Measurements from ENCODE around the gene SNPH. TPM values are rescaled to one million over a fixed set of nuclear protein-coding genes. Genes with fewer than 3 reads are reported as not detected.

Gene SNPH
- total and polyA plus RNA-seq, 2 of the 8 experiments (the other 6 are each of a cell fraction or from before 2014, with no cell fraction given): 0.98 to 4.9 TPM

- Histone ChIP-seq H3K4me1 (replicated peaks in 1 of 4; ENCODE audit: control insufficient read depth in 3 of 4, insufficient read depth in 4 of 4, low read length in 3 of 4) (peaks cover 0 to 2% (median 0%) of the 10 kb centered on the region in 4 experiments; a peak in 4 of 7 replicates), H2BK20ac (ENCODE audit: low read length) (no peak overlapping the region), H2BK12ac (ENCODE audit: low read depth, low read length) (peak overlapping the region; percentile 50; the same call in 1 of the 2 replicates), H3K23ac (ENCODE audit: insufficient read length) (no peak overlapping the region), H2BK120ac (replicated peaks; ENCODE audit: low read depth, low read length) (no peak overlapping the region), H3K14ac (ENCODE audit: insufficient read length) (no peak overlapping the region), H2BK15ac (ENCODE audit: low read length) (no peak overlapping the region), H4K8ac (ENCODE audit: extremely low read depth, insufficient read depth, low read length) (no peak overlapping the region), H3K4ac (replicated peaks; ENCODE audit: insufficient read length, low read depth, low read length) (no peak overlapping the region), H3K4me2 (ENCODE audit: insufficient read depth in 1 of 2, low read depth in 2 of 2, low read length in 2 of 2) (no peak overlapping the region), H3K9ac (replicated peaks in 1 of 4; ENCODE audit: extremely low read depth in 1 of 4, low read depth in 3 of 4, low read length in 3 of 4) (no peak overlapping the region), H2BK5ac (ENCODE audit: low read depth, low read length) (no peak overlapping the region), H3K27ac (ENCODE audit: low read depth, low read length) (no peak overlapping the region), H3K4me3 (ENCODE audit: extremely low read depth in 1 of 4, insufficient read depth in 2 of 4, low read depth in 3 of 4, low read length in 4 of 4) (no peak overlapping the region), H3K56ac (replicated peaks; ENCODE audit: insufficient read length, low read depth, low read length) (no peak overlapping the region), H4K5ac (ENCODE audit: insufficient read length, low read depth, low read length) (no peak overlapping the region), H3K9me3 (ENCODE audit: insufficient read depth in 2 of 2, low read depth in 1 of 2, low read length in 1 of 2) (no peaks in the 10 kb centered on the region), H3K79me2 (ENCODE audit: control insufficient read depth in 1 of 2, insufficient read depth in 2 of 2, low read length in 2 of 2) (no peaks in the 10 kb centered on the region), H3K23me2 (ENCODE audit: low read depth, low read length) (peaks cover 3% of the 10 kb centered on the region; the same call in 1 of the 2 replicates), H2AK5ac (ENCODE audit: low read depth, low read length) (no peak overlapping the region), H4K20me1 (replicated peaks in 1 of 2; ENCODE audit: control insufficient read depth in 1 of 2, insufficient read depth in 2 of 2, low read length in 2 of 2) (no peaks in the 10 kb centered on the region), H3K79me1 (ENCODE audit: low read depth, low read length) (no peaks in the 10 kb centered on the region), H4K91ac (replicated peaks; ENCODE audit: insufficient read length, low read length) (no peak overlapping the region), H3K36me3 (ENCODE audit: control insufficient read depth in 2 of 4, insufficient read depth in 4 of 4, low read length in 3 of 4) (no peaks in the 10 kb centered on the region; a peak in 1 of 8 replicates), H3K18ac (ENCODE audit: extremely low read depth, low read length) (no peak overlapping the region), H3K27me3 (replicated peaks in 1 of 4; ENCODE audit: control insufficient read depth in 3 of 4, extremely low read depth in 1 of 4, insufficient read depth in 3 of 4, low read length in 3 of 4) (peaks cover 0 to 12% (median 10%) of the 10 kb centered on the region in 4 experiments; a peak in 5 of 7 replicates), H2AFZ (ENCODE audit: low read length) (no peak overlapping the region)
- DNase-seq (ENCODE audit: low read depth in 1 of 2, low spot score in 2 of 2): peak in 1 of 2 experiments; percentile 65
- ChIA-PET POLR2A (ENCODE audit: partially characterized antibody) (interaction anchor here (1.5 to 2.6 kb wide), 4 partner anchors 10 to 42 kb away, joined by 3 to 6 read pairs (median 6); no protein-coding TSS in a partner anchor), CTCF (ENCODE audit: partially characterized antibody) (interaction anchor here (0.9 to 1.3 kb wide), 4 partner anchors 13 to 110 kb away, joined by 3 to 4 read pairs (median 3); no protein-coding TSS in a partner anchor)
- no peak for FAIRE-seq
- TF ChIP-seq CTCF (IDR thresholded peaks at IDR 0.05; ENCODE audit: control extremely low read depth in 1 of 3, insufficient read depth in 1 of 3, low read depth in 1 of 3, low read length in 3 of 3) (peak; percentile 52 to 63 (median 60)), CBX8 (IDR thresholded peaks at IDR 0.05; ENCODE audit: borderline replicate concordance, low read depth, low read length) (no peak), CHD1 (IDR thresholded peaks at IDR 0.05; ENCODE audit: low read depth, low read length) (no peak), MAX (IDR thresholded peaks at IDR 0.05) (peak; percentile 68), POLR2A (IDR thresholded peaks at IDR 0.05; ENCODE audit: control extremely low read depth in 1 of 2, low read depth in 2 of 2, low read length in 2 of 2) (no peak), ATF3 (IDR thresholded peaks at IDR 0.05; ENCODE audit: insufficient read depth, low read depth, low read length) (no peak), RAD21 (IDR thresholded peaks at IDR 0.05 in 1 of 2, conservative IDR thresholded peaks at IDR 0.05 in 1 of 2; ENCODE audit: low read depth in 2 of 2, low read length in 2 of 2) (peak; percentile 58 to 61), BACH1 (IDR thresholded peaks at IDR 0.05; ENCODE audit: low read length) (no peak)
- WGBS, 2 experiments (ENCODE audit: extremely low coverage in 1 of 2, insufficient coverage in 1 of 2, insufficient read length in 1 of 2, insufficient replicate concordance in 2 of 2, low coverage in 1 of 2, low lambda C conversion rate in 2 of 2, missing lambda C conversion rate in 1 of 2): 75% methylated on average over 12 of the region's 12 CpGs; no CpG with 5 or more reads in 1 of the 2 experiments
These were observed 43.3 kb downstream of the SNPH start for GRCh38 chr20:1309439-1309847.

All from H1 (cell line).